H1 (cell line): ENCODE measurements around the gene CLDN8. TPM values are rescaled to one million over a fixed set of nuclear protein-coding genes. Genes with fewer than 3 reads are reported as not detected.

ENCODE experiments used
- CTCF ChIA-PET: fragments of 300-600 bp; sonication (Branson Sonifier 250); formaldehyde crosslinking; loops from one replicate; lab custom pipeline; 2021; ENCODE audit not compliant: partially characterized antibody; lab: Charles Lee
- POLR2A ChIA-PET: fragments of 300-600 bp; sonication (Branson Sonifier 250); formaldehyde crosslinking; loops from one replicate; lab custom pipeline; 2021; ENCODE audit warnings: inconsistent platforms; ENCODE audit not compliant: partially characterized antibody; lab: Charles Lee
- DNase-seq, 2 experiments: peaks; one replicate each; pipeline versions ENCODE4 v3.0.0 to v3.0.0-alpha.2; 2010 to 2022; ENCODE audit warnings: low spot score in 2 of 2, low read depth in 1 of 2, mixed read lengths in 1 of 2
- FAIRE-seq: peaks from 2 replicates; lab custom pipeline; 2011; peaks lifted over from hg19 to GRCh38; lab: Jason Lieb, UNC
- H2AFZ ChIP-seq: 2 replicates; pipeline ENCODE4 v1.8.1; 2012; ENCODE audit warnings: low read length, inconsistent platforms
- H2AK5ac ChIP-seq: 2 replicates; pipeline ENCODE4 v1.6.1; 2013; ENCODE audit warnings: low read depth, low read length
- H2BK120ac ChIP-seq: replicated peaks from 2 replicates; pipeline ENCODE3; 2013; ENCODE audit warnings: low read depth, low read length, inconsistent platforms
- H2BK12ac ChIP-seq: 2 replicates; pipeline ENCODE4 v1.6.1; 2013; ENCODE audit warnings: low read depth, low read length
- H2BK15ac ChIP-seq: 2 replicates; pipeline ENCODE4 v1.6.1; 2013; ENCODE audit warnings: low read length
- H2BK20ac ChIP-seq: 2 replicates; pipeline ENCODE4 v1.6.1; 2013; ENCODE audit warnings: low read length
- H2BK5ac ChIP-seq: 2 replicates; pipeline ENCODE4 v1.6.1; 2013; ENCODE audit warnings: low read depth, low read length
- H3K14ac ChIP-seq: 2 replicates; pipeline ENCODE4 v1.6.1; 2013; ENCODE audit warnings: inconsistent platforms; ENCODE audit not compliant: insufficient read length
- H3K18ac ChIP-seq: 2 replicates; pipeline ENCODE4 v1.6.1; 2013; ENCODE audit warnings: low read length; ENCODE audit errors: extremely low read depth
- H3K23ac ChIP-seq: 2 replicates; pipeline ENCODE4 v1.6.1; 2013; ENCODE audit warnings: inconsistent platforms; ENCODE audit not compliant: insufficient read length
- H3K23me2 ChIP-seq: 2 replicates; pipeline ENCODE4 v1.6.1; 2013; ENCODE audit warnings: low read depth, low read length
- H3K27ac ChIP-seq: 2 replicates; pipeline ENCODE4 v1.6.1; 2011; ENCODE audit warnings: low read depth, low read length, inconsistent platforms
- H3K27me3 ChIP-seq, 4 experiments: replicated peaks in 1 of 4; 1 replicate in 1 of 4; 2 replicates in 3 of 4; pipeline versions ENCODE4 v1.6.1 to v1.8.1; 2011 to 2013; ENCODE audit warnings: low read length in 3 of 4, mild to moderate bottlenecking in 3 of 4, inconsistent platforms in 2 of 4, mixed read lengths in 2 of 4, moderate library complexity in 1 of 4; ENCODE audit not compliant: control insufficient read depth in 3 of 4, insufficient read depth in 3 of 4; ENCODE audit errors: extremely low read depth in 1 of 4
- H3K36me3 ChIP-seq, 4 experiments: 2 replicates each; pipeline versions ENCODE4 v1.6.1 to v1.8.1; 2011 to 2013; ENCODE audit warnings: mild to moderate bottlenecking in 4 of 4, low read length in 3 of 4, moderate library complexity in 2 of 4, control low read depth in 1 of 4, inconsistent platforms in 1 of 4; ENCODE audit not compliant: insufficient read depth in 4 of 4, control insufficient read depth in 2 of 4
- H3K4ac ChIP-seq: replicated peaks from 2 replicates; pipeline ENCODE3; 2013; ENCODE audit warnings: low read length, low read depth, mixed read lengths, inconsistent platforms; ENCODE audit not compliant: insufficient read length
- H3K4me1 ChIP-seq, 4 experiments: replicated peaks in 1 of 4; 1 replicate in 1 of 4; 2 replicates in 3 of 4; pipeline versions ENCODE4 v1.6.1 to v1.8.1; 2011 to 2013; ENCODE audit warnings: low read length in 3 of 4, inconsistent platforms in 2 of 4, mixed read lengths in 1 of 4; ENCODE audit not compliant: insufficient read depth in 4 of 4, control insufficient read depth in 3 of 4
- H3K4me2 ChIP-seq, 2 experiments: 2 replicates each; pipeline versions ENCODE4 v1.6.1 to v1.8.1; 2011 to 2013; ENCODE audit warnings: low read depth in 2 of 2, low read length in 2 of 2, control low read depth in 1 of 2, inconsistent platforms in 1 of 2, mild to moderate bottlenecking in 1 of 2; ENCODE audit not compliant: insufficient read depth in 1 of 2
- H3K4me3 ChIP-seq, 4 experiments: fragments of 200-600, 300-600 bp in 1 of 4; sonication (generic), shearing (Covaris generic), sonication (Bioruptor Twin) in 1 of 4; 2 replicates each; pipeline versions ENCODE4 v1.5.1 to v1.8.1; 2011 to 2016; ENCODE audit warnings: low read length in 4 of 4, low read depth in 3 of 4, control low read depth in 2 of 4, inconsistent platforms in 2 of 4, mild to moderate bottlenecking in 2 of 4, mixed read lengths in 1 of 4, moderate library complexity in 1 of 4; ENCODE audit not compliant: insufficient read depth in 2 of 4; ENCODE audit errors: extremely low read depth in 1 of 4
- H3K56ac ChIP-seq: replicated peaks from 2 replicates; pipeline ENCODE3; 2013; ENCODE audit warnings: low read depth, mild to moderate bottlenecking, mixed read lengths, low read length, inconsistent platforms; ENCODE audit not compliant: insufficient read length
- H3K79me1 ChIP-seq: 2 replicates; pipeline ENCODE4 v1.6.1; 2013; ENCODE audit warnings: low read depth, low read length, control low read depth
- H3K79me2 ChIP-seq, 2 experiments: 2 replicates each; pipeline versions ENCODE4 v1.6.1 to v1.8.1; 2012 to 2013; ENCODE audit warnings: low read length in 2 of 2, mild to moderate bottlenecking in 2 of 2, inconsistent platforms in 1 of 2; ENCODE audit not compliant: insufficient read depth in 2 of 2, control insufficient read depth in 1 of 2
- H3K9ac ChIP-seq, 4 experiments: replicated peaks in 1 of 4; 1 replicate in 1 of 4; 2 replicates in 3 of 4; pipeline versions ENCODE4 v1.6.1 to v1.8.1; 2011 to 2013; ENCODE audit warnings: low read depth in 3 of 4, low read length in 3 of 4, control low read depth in 2 of 4, mild to moderate bottlenecking in 2 of 4, moderate library complexity in 2 of 4, inconsistent platforms in 1 of 4; ENCODE audit errors: extremely low read depth in 1 of 4
- H3K9me3 ChIP-seq, 2 experiments: 2 replicates each; pipeline versions ENCODE4 v1.6.1 to v1.8.1; 2012 to 2013; ENCODE audit warnings: mild to moderate bottlenecking in 2 of 2, moderate library complexity in 2 of 2, control low read depth in 1 of 2, inconsistent platforms in 1 of 2, low read depth in 1 of 2, low read length in 1 of 2, mixed read lengths in 1 of 2; ENCODE audit not compliant: insufficient read depth in 2 of 2
- H4K20me1 ChIP-seq, 2 experiments: replicated peaks in 1 of 2; 2 replicates each; pipeline versions ENCODE3 to v1.8.1; 2011 to 2013; ENCODE audit warnings: inconsistent platforms in 2 of 2, low read length in 2 of 2, mild to moderate bottlenecking in 1 of 2; ENCODE audit not compliant: insufficient read depth in 2 of 2, control insufficient read depth in 1 of 2
- H4K5ac ChIP-seq: 2 replicates; pipeline ENCODE4 v1.6.1; 2013; ENCODE audit warnings: low read length, low read depth, mixed read lengths, inconsistent platforms; ENCODE audit not compliant: insufficient read length
- H4K8ac ChIP-seq: 2 replicates; pipeline ENCODE4 v1.8.0; 2013; ENCODE audit warnings: mild to moderate bottlenecking, moderate library complexity, low read length, inconsistent platforms; ENCODE audit not compliant: insufficient read depth; ENCODE audit errors: extremely low read depth
- H4K91ac ChIP-seq: replicated peaks from 2 replicates; pipeline ENCODE3; 2013; ENCODE audit warnings: low read length, mixed read lengths, inconsistent platforms; ENCODE audit not compliant: insufficient read length
- BCL11A ChIP-seq, 2 experiments: IDR thresholded peaks; one replicate each; pipeline ENCODE4 v1.6.1; 2011; ENCODE audit warnings: low read depth in 2 of 2, low read length in 2 of 2, mild to moderate bottlenecking in 2 of 2
- BRCA1 ChIP-seq: IDR thresholded peaks from 2 replicates; pipeline ENCODE4 v1.6.1; 2012; ENCODE audit warnings: low read depth, low read length, improper control_type of control experiment
- CBX8 ChIP-seq: fragments of 300-800, 300-1000 bp; sonication (generic); IDR thresholded peaks from 2 replicates; pipeline ENCODE4 v1.7.1; 2016; ENCODE audit warnings: low read depth, low read length, borderline replicate concordance
- CTCF ChIP-seq, 3 experiments: IDR thresholded peaks; 1 replicate in 2 of 3; 2 replicates in 1 of 3; pipeline versions ENCODE4 v1.5.1 to v1.6.1; 2011; ENCODE audit warnings: low read length in 3 of 3, mild to moderate bottlenecking in 3 of 3, inconsistent platforms in 2 of 3, low read depth in 1 of 3, moderate library complexity in 1 of 3; ENCODE audit not compliant: insufficient read depth in 1 of 3; ENCODE audit errors: control extremely low read depth in 1 of 3
- JUN ChIP-seq: IDR thresholded peaks from 2 replicates; pipeline ENCODE4 v1.6.1; 2011; ENCODE audit warnings: low read depth, mild to moderate bottlenecking, improper control_type of control experiment, low read length
- POLR2AphosphoS5 ChIP-seq: IDR thresholded peaks from 2 replicates; pipeline ENCODE4 v1.6.1; 2011; ENCODE audit warnings: low read depth, low read length
- RBBP5 ChIP-seq: IDR thresholded peaks from 2 replicates; pipeline ENCODE4 v1.7.1; 2012; ENCODE audit warnings: low read depth, mild to moderate bottlenecking, inconsistent platforms, low read length, moderate library complexity, borderline replicate concordance
- SP1 ChIP-seq: IDR thresholded peaks from 2 replicates; pipeline ENCODE4 v1.6.1; 2011; ENCODE audit warnings: low read depth, low read length
- SP2 ChIP-seq: IDR thresholded peaks from 2 replicates; pipeline ENCODE4 v1.6.1; 2012; ENCODE audit warnings: mild to moderate bottlenecking, low read length, inconsistent platforms
- SP4 ChIP-seq: IDR thresholded peaks from 2 replicates; pipeline ENCODE4 v1.6.1; 2012; ENCODE audit warnings: low read length, inconsistent platforms
- WGBS, 2 experiments: shearing (Covaris generic) in 1 of 2; methylation state at CpG; one replicate each; pipeline versions ENCODE4 v1.1.6 to v1.1.7; 2013 to 2015; ENCODE audit warnings: low lambda C conversion rate in 2 of 2, mixed read lengths in 2 of 2, inconsistent platforms in 1 of 2, low coverage in 1 of 2, missing lambda C conversion rate in 1 of 2; ENCODE audit not compliant: insufficient replicate concordance in 2 of 2, insufficient coverage in 1 of 2, insufficient read length in 1 of 2; ENCODE audit errors: extremely low coverage in 1 of 2, missing lambda C conversion rate in 1 of 2; 5-methylcytosine and 5-hydroxymethylcytosine counted together
- polyA plus RNA-seq, 7 experiments: library from polyadenylated mRNA; depleted of rRNA in 3 of 7; stranded (reverse) in 5 of 7; unstranded in 2 of 7; fragments of >200 nt in 5 of 7; fragments of 200-250 nt in 2 of 7; gene quantifications; 1 replicate in 5 of 7; 2 replicates in 1 of 7; 4 replicates in 1 of 7; pipeline versions ENCODE4 v1.2.1 to v1.2.3, GENCODE V29; 2011 to 2013; ENCODE audit warnings: missing spikeins in 2 of 7, mixed read lengths in 2 of 7
- total RNA-seq: library from RNA; stranded (reverse); fragmentation: NEBNext Ultra II Directional; extraction: Animal tissue kit (Norgen Biotek cat#: 25700); gene quantifications from 2 replicates; pipeline ENCODE4 v1.2.1, GENCODE V29; 2021
- TF ChIP-seq, protein P1 (sequence below): IDR thresholded peaks from 2 replicates; pipeline ENCODE4 v1.6.1; 2012; ENCODE audit warnings: low read length, inconsistent platforms

CLDN8 gene
- total and polyA plus RNA-seq, 2 of the 8 experiments (the other 6 are each of a cell fraction or from before 2014, with no cell fraction given) = not detected

DNA sequence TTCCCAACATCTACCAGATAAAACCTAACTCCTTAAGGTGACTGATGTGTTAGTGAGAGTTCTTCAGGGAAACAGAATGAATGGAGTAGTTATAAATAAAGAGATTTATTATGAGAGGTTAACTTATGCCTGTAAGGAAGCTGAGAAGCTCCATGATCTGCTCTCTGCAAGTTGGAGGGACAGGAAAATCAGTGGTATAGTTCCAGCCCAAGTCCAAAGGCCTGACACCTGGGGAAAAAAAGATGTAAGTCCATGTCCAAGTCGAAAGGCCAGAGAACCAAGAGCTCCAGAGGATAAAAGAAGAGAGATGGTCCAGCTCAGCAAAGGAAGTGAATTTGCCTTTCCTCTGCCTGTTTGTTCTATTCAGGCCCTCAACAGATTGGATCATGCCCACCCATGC is 39.8 kb upstream of the CLDN8 start:
- no peak for FAIRE-seq
- CTCF ChIA-PET = interaction anchor here (0.6 to 3.0 kb wide), 2 partner anchors 11 to 177 kb away, joined by 3 to 16 read pairs; no protein-coding TSS in a partner anchor
- 88% methylated on average over 1 of the region's 1 CpG; no CpG with 5 or more reads in 1 of the 2 experiments for WGBS, 2 experiments

More for the DNA sequence above, 39.8 kb upstream of the CLDN8 start:
- Histone ChIP-seq H3K23me2 (no peaks in the 10 kb centered on the region), H3K27ac (no peak overlapping the region), H3K4me2 (no peak overlapping the region), H4K91ac (no peak overlapping the region), H3K79me2 (no peaks in the 10 kb centered on the region), H3K79me1 (no peaks in the 10 kb centered on the region), H3K56ac (no peak overlapping the region), H2BK12ac (no peak overlapping the region), H3K9ac (no peak overlapping the region), H3K4ac (no peak overlapping the region), H2BK20ac (no peak overlapping the region), H3K36me3 (no peaks in the 10 kb centered on the region), H3K14ac (no peak overlapping the region), H3K18ac (no peak overlapping the region), H2BK5ac (no peak overlapping the region), H2BK120ac (no peak overlapping the region), H2BK15ac (no peak overlapping the region), H3K23ac (no peak overlapping the region), H3K4me3 (no peak overlapping the region), H3K4me1 (no peaks in the 10 kb centered on the region), H2AK5ac (no peak overlapping the region), H4K8ac (no peak overlapping the region), H2AFZ (no peak overlapping the region), H3K9me3 (no peaks in the 10 kb centered on the region), H4K5ac (no peak overlapping the region), H4K20me1 (no peaks in the 10 kb centered on the region), H3K27me3 (no peaks in the 10 kb centered on the region)
- TF ChIP-seq BRCA1 = no peak
- no peak for TF ChIP-seq POLR2AphosphoS5
- no peak for TF ChIP-seq SP4
- no peak for TF ChIP-seq CBX8
- TF ChIP-seq, protein P1, sequence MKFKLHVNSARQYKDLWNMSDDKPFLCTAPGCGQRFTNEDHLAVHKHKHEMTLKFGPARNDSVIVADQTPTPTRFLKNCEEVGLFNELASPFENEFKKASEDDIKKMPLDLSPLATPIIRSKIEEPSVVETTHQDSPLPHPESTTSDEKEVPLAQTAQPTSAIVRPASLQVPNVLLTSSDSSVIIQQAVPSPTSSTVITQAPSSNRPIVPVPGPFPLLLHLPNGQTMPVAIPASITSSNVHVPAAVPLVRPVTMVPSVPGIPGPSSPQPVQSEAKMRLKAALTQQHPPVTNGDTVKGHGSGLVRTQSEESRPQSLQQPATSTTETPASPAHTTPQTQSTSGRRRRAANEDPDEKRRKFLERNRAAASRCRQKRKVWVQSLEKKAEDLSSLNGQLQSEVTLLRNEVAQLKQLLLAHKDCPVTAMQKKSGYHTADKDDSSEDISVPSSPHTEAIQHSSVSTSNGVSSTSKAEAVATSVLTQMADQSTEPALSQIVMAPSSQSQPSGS = no peak
- TF ChIP-seq RBBP5 = no peak
- TF ChIP-seq SP1 = no peak
- TF ChIP-seq JUN = no peak
- no peak for TF ChIP-seq SP2
- no peak for TF ChIP-seq BCL11A (IDR thresholded peaks at IDR 0.05; ENCODE audit: low read depth in 2 of 2, low read length in 2 of 2)
- no peak for TF ChIP-seq CTCF (IDR thresholded peaks at IDR 0.05; ENCODE audit: control extremely low read depth in 1 of 3, insufficient read depth in 1 of 3, low read depth in 1 of 3, low read length in 3 of 3)
- no peak for DNase-seq
- POLR2A ChIA-PET = no interaction called here
